NCI-H2227 treated with DMSO at 0.1 percent for 48 hours (cell line): Measurements from ENCODE around the gene SPG11.
A peak's percentile ranks its signal among the peaks of the same experiment; 100 is the strongest.
"Not testable (repeated sequence)": the region's sequence is repeated elsewhere in the genome, so short reads cannot be mapped to it uniquely, and the experiment has no call there.

Source experiments
- DNase-seq: peaks from one replicate; lab custom pipeline; 2025; lab: John Stamatoyannopoulos, UW

SPG11 gene

DNA sequence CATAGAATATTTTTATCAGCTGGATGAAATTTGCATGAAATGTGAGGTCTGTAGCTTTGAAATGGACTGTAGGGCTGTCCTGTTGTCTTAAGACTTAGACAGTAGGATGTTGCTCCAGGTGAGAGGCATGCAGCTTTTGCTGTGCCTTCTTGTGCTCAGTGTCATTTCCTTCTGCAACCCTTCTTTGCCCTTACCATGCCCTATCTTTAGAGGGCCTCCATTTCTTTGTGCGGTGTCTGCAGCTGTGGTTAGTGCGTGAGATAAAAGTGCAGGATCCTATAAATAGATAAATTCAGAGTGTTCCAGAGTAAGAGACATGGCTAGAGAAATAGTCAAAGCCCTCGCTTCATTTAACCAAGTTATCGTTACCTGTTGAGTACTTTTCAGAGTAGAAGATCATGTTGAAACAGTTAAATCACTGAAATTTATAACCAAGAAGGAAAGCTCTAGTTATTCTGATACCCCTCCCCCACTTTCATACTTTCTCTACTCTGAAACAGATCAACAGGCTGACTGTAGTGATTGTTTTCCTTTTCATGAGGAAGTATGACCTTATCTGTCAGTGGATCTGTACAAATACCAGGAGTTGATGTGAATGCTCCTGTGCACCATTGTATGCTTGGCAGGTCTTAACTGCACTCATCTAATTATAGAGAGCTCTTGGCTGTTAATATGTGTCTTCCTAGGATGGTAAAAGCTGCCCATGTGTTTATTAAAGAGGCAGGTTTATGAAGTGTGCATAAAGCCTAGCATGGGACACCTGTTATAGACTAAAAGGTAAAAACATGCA is 108.3 kb downstream of the SPG11 start:
- DNase-seq, result no peak

DNA sequence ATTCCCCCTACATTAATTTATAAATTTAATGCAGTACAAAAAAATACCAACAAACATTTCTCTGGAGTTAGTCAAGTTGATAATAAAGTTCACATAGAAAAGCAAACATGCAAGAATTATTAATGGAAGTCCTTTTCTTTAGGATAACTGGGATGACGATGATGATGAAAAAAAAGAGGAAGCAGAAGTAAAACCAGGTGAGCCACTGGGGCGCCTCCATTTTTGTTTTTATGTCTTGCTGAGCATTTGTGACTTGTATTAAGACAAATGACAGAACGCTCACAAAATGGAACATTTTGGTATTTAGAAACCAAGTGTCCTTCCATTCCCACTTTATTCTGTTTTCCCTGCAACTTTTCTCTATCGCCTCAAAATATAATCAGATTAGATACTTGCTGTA is 112.7 kb downstream of the SPG11 start:
- DNase-seq, result no peak

DNA sequence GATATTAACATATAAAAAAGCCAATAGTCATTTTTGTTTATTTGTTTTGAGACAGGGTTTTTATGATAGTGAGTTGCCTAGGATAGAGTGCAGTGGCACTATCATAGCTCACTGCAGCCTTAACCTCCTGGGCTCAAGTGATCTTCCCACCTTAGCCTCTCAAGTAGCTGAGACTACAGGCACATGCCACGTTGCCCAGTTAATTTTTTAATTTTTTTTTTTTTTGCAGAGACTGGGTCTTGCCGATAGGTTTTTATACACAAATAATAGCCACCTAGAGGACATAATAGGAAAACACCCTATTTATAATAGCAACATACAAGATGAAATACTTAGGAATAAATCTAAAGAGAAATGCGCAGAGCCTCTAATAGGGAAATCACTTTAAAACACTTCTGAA is 113.2 kb downstream of the SPG11 start:
- no peak for DNase-seq

DNA sequence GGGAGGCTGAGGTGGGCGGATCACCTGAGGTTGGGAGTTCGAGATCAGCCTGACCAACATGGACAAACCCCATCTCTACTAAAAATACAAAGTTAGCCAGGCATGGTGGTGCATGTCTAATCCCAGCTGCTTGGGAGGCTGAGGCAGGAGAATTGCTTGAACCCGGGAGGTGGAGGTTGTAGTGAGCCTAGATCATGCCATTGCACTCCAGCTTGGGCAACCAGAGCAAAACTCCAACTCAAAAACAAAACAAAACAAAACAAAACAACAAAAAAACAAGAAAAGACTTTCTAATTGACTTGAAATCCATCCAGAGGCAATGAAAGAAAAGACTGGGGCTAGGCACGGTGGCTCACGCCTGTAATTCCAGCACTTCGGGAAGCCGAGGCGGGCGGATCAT is 114.3 kb downstream of the SPG11 start:
- DNase-seq, result not testable (repeated sequence)

DNA sequence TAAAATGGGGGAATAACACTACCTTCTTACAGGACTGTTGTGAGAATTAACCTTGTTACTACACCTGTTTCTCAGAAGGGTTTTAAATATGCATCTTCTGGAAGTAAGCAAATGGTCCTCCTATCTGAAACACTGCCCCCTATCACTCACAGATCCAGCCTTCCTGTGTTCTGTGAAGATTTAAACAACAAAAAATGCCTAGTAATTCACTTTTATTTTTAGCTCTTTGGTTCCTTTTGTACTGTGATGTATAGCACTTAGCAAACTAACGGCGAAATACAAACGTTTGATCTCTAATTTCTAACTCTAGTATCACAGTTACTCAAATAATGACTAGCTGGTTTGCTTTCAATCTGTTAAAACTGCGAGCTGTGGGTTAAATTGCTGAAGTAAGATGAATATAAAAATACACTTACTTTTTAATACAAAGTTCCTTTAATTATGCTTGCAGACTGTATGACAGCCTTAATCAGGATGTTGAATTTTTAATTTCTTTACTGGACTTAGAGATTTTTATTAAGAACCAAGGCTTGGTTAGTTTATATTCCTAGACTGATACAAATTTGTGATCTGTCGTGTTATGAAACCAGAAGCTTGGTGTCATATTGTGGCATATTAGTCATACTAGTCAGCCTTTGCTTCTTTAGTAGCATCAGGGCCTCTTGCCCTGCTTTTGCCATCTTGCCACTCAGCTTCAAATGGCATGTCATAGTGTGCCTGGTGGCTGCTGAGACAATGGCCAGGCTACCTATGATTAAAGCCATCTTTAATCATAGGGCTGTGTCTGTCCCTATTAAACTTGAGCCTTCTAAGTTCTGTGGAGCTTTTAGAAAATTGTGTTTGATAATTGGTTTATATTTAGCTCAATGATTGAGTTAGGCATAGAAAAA is 117.3 kb downstream of the SPG11 start:
- DNase-seq, result peak; percentile 44

DNA sequence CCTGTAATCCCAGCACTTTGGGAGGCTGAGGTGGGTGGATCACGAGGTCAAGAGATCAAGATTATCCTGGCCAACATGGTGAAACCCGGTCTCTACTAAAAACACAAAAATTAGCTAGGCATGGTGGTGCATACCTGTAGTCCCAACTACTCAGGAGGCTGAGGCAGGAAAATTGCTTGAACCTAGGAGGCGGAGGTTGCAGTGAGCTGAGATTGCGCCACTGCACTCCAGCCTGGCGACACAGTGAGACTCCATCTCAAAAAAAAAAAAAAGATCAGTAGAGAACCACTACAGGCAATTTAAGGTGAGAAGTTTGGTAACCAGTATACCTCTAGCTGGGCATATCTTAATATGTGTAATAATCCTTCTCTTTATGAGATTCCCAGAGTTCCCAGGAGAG is 118.7 kb downstream of the SPG11 start:
- DNase-seq, result not testable (repeated sequence)

DNA sequence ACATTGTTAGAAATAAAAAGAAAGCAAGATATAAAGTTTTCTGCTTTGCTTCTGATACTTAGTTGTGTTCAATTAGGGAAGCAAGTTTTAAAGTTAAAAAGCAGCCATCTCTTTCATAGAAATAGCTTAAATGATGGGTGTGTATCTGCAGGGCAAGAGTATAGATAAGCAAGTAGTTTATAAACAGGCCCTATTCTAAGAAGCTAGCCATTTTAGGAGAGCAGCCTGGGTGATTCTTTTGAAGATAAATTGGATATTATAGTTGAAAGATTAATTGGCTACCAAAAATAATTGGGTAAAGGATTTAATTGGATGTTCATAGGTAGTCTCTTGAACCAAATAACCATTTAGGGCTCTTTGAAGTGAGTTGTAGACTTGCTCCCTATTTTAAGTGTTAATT is 120.9 kb downstream of the SPG11 start:
- DNase-seq, result no peak

DNA sequence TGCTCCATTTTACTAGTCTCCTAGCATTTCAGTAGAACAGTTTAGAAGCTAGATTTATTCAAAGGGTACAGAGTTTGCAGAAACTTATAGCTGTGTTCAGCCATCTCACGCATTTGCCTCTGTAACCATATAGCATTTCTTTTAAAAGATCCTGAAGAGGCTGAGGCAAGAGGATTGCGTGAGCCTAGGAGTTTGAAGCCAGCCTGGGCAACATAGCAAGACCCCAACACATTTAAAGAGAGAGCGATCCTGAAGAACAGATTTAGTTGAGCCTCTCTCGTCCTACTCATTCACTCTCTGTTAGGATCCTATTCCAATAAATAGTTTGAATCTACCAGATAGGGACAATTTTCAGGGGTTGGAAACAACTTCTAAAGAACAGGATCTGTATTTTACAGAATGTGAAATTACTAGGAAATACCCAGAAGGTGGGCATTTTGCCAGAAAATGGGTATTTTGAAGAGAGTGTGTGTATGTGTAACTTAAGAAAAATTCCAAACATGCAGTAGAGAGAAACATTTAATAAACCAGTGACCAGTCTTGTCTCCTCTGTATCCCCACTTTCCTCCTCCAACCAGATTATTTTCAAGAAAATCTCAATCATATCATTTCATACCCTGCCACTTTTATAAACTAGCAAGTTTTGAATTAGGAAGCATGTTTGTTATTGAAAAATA is 122.0 kb downstream of the SPG11 start:
- no peak for DNase-seq

DNA sequence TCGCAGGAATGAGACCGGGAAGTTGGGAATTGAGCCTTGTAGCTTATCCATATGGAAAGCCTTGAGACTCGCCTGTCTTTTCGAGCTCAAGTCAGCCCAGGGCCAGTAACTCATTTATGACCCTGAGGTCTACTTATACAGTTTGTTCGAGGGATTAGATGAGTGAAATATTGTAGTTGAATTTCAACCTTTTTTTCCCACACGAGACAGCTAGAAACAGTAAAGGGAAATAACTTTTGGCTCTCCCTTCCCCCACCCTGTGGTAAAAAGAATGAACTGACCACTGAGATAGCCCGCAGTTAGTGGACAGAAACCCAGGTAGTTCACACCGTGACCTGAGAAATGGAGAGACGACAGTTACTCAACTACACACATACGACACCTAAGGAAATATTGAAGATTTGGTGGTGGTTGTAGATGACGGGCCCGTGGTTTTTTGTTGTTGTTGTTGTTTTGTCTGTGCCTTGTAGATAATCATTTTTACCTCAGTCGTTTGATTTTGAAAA is 125.7 kb downstream of the SPG11 start:
- no peak for DNase-seq

DNA sequence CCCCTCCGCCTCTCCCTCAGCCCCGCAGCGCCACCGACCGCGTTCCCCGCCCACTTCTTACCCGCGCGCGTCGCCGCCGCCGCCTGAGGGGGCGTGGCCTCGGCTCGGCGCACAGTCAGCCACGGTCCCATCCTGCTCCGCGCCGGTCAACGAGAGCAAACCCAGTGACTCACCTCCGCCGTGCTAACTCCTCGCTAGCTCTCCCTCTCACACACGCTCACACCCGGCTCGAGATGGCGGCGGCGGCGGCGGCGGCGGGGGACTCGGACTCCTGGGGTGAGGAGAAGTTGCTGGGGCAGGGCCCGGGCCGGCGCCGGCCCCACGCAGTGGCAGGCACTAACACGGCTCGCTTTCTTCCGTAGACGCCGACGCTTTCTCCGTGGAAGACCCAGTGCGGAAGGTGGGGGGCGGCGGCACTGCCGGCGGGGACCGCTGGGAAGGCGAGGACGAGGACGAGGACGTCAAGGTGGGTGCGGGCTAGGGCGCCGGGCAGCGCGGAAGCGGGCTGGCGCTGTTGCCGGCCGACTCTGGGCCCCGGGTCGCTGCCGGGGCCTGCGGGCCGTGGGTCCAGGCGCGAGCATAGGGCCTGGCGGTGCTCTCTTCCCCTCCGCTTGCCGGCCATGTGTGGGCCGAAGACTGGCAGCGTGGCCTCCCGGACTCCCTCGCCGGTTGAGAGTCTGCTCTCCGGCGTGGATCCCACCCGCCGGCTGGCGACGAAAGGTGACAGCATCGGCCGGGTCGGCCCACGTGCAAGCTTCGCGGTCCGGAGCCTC is 126.3 kb downstream of the SPG11 start, which contains the start of gene EIF3J:
EIF3J (plus strand) TSS at position 186 of the 773 bp plus-strand sequence; CDS start at position 234, 48 bp downstream.
- DNase-seq, result peak; percentile 93

DNA sequence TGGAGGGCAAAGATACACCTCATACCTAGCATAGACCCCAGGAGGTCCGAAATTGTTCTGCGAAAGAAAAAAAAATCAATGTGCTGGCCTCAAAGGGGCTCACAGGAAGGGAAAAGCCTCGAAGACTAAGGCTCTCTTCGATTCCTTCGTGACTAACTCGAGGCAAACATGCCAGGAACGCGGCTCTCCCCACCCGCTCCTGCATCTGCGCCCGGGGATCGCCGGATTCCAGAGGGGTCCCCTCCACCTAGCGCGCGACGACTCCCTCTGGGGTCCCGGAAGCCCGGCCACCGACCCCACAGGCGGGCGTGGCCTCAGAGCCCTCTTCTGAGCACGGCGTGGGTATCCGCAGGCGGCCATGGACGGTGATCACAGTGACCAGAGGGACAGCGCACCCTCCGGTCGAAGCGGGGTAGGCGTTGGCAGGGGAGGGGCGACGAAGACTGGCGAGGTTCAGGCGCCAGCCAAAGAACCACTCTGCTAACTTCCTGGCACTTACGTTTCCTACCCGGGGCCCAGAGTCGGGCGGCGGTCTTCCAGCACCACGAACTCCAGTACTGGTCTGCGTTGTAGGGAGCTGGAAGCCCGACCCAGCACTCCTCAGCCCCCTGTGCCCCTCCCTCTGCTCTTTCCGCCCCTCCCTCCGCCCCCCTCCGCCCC is 127.0 kb downstream of the SPG11 start:
- DNase-seq, result peak; percentile 93

DNA sequence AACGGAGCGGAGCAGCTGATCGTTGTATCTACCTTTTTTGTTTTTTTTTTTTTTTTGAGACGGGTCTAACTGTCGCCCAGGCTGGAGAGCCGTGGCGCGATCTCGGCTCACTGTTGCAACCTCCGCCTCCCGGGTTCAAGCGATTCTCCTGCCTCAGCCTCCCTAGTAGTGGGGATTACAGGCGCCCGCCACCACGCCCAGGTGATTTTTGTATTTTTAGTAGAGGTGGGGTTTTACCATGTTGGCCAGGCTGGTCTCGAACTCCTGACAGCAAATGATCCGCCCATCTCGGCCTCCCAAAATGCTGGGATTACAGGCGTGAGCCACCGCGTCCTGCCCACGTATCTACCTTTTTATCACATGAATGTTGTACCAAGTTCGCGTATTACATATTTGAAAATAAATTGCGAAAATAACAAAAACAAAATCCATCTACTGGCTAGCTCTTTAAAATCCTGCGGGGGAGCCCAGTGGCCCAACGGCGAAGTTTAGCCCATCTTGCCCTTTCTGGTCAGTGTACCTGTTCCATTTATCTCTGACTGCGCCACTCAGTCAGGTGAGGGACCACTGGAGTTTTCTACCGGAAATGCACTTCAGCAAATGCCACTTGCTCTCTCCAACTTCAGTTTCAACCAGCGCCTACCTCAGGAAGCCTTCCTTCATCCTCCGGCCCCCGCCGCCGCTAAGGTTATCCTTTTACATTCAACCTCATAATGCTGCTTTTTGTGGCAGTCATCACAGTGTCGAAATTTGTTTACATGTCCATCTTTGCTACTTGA is 127.8 kb downstream of the SPG11 start:
- no peak for DNase-seq

DNA sequence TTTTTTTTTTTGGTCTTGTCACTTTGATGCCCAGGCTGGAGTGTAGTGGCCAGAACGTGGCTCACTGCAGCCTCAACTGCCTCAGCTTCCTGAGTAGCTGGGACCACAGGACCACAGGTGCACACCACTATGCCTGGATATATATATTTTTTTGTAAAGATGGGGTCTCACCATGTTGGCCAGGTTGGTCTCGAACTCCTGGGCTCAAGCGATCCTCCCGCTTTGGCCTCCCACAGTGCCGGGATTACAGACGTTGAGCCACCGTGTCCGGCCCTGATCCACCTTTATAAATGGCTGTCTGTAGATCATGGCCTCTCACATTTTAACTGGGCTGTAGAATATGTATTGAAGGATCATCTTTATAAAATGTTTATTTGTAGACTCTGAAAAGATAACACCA is 128.4 kb downstream of the SPG11 start:
- DNase-seq, result no peak

DNA sequence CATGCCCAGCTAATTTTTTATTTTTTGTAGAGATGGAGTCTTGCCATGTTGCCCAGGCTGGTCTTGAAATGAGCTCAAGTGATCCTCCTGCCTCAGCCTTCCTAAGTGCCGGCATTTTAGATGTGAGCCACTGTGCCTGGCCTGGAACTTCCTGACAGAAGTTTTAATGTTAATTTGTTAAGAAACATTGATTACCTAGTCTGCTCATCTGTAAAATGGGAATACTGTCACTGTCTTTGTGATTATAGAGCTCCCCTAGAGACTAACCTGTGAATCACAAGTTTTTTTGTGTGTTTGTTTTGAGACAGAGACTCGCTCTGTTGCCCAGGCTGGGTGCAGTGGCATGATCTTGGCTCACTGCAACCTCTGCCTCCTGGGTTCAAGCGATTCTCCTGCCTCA is 130.8 kb downstream of the SPG11 start:
- DNase-seq, result no peak

DNA sequence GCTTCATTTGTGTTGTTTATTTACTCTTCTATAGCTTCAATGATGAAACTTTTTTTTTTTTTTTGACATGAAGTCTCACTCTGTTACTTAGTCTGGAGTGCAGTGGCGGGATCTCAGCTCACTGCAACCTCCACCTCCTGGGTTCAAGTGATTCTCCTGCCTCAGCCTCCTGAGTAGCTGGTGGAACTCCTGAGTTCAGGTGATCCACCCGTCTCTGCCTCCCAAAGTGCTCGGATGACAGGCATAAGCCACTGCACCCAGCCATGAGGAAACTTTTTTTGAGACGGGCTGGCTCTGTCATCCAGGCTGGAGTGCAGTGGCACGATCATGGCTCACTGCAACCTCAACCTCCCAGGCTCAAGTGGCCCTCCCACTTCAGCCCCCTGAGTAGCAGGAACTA is 131.2 kb downstream of the SPG11 start:
- not testable (repeated sequence) for DNase-seq

DNA sequence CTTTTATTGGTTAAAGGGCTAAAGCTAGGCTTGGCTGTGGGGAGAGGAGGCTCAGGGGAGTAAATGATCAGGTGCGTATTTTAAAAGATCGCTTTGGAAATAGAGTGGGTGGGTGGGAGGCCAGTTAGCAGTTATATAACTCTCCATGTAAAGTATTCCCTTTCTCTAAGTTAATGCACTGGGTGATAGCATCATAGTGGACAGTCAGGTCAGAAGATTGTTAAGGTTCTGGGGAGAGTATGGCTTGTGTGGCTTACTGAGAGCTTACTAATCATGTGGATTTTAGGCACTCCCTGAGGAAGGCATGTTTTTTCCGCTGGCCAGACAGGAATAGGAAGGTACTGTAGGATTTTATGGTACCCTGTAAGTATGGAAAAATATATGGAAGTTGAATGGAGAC is 132.8 kb downstream of the SPG11 start:
- DNase-seq, result no peak

DNA sequence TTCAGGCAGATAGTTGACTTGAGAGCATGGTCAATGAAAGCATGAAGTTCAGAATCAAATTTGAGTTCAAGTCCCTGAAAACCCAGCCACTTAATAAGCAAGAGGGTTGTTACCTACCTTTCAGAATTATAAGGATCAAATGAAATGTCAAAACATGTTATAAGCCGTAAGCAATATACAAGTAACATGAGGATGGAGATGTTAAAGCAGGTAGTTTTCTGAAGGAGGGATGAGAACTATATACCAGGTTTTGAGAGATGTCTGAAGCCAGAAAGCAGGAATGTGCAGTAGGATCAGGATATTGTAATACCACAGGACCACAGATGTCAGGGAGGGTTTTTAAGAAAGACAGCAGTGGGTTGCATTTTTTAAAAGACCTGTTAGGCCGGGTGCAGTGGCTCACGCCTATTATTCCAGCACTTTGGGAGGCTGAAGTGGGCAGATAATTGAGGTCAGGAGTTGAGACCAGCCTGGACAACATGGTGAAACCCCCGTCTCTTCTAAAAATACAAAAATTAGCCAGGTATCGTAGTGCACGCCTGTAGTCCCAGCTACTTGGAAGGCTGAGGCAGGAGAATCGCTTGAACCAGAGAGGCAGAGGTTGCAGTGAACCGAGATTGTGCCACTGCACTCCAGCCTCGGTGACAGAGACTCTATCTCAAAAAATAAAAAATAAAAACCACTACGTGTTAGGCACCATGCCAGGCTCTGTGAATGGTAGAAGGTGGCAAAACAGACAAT is 133.4 kb downstream of the SPG11 start:
- DNase-seq, result no peak

DNA sequence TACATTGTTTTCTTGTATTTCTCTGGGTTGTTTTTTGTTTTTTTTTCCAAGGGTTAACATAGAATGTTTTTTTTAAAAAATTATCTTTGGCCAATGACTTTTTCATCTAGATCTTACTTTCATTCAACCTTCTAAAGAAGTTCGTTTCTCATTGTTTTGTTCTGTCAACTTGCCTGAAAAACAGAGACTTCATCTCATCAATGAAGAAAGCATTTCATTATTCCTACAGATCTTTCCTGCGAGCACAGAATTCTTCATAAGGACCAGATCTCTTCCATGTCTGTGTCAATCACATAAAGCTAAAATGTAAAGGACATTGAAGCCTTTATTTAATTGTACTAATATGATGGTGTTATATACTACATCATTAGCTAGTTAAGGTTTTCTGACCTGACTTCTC is 136.2 kb downstream of the SPG11 start:
- no peak for DNase-seq

DNA sequence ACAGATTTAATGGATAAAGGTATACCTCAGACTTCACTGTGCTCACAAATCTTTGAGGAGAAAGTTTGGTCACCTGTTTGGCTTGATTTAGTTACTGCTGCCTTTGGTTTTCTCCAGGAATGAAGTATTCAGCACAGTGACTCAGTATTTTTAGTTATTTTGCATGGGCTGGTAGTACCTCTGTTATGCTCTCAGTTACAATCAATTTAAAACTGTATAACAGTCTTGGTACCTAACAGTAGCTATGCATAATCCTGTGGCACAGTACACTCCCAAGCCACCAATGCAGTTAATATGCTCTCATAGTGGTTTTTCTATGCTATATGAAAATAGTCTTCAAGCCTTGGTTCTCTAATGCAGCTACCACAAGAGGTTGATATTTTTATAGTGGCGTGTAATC is 138.4 kb downstream of the SPG11 start:
- DNase-seq, result no peak

DNA sequence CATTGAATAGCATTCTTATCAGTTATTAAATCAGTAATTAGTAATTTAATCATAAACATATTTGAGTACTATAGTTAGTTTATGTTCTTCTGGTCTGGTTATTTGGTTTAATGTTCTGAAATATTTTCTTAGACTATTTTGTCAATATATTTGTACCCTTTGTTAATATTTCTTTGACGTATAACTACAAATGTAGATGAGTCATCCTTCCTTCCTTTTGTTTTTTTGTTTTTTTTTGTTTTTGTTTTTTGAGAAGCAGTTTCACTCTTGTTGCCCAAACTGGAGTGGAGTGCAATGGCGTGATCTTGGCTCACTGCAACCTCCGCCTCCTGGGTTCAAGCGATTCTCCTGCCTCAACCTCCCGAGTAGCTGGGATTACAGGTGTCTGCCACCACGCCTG is 143.9 kb downstream of the SPG11 start:
- no peak for DNase-seq
